ENCODE measurements around the gene MS4A4E. TPM values are rescaled to one million over a fixed set of nuclear protein-coding genes. Genes with fewer than 3 reads are reported as not detected.
"Not testable (repeated sequence)": the region's sequence is repeated elsewhere in the genome, so short reads cannot be mapped to it uniquely, and the experiment has no call there.

The MS4A4E gene
- total RNA-seq: not detected in 2 replicates

DNA sequence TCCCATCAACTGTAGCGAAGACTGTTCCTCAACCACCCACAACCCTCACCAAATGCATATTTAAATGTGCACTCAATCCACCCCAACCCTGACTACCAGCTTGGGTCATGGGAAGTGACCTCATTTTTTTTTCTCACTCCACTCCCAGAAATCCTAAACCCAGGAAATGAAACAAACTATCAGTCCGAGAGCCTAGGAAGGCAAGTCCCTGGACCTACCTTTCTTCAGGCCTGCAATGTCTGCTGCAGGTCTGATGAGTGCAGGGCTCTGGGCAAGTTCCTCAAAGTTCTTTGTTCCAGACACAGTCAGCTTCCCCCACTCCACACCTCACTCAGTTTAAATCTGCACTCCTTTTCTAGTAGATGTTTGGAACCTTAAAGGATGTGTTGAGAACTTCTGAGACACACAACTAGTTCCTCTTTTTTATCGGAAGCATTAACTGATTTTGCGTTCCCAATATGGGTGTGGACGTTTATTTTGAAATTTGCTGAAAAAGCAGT lies at the start of gene MS4A4E:
TSS of gene MS4A4E (minus strand) at position 398 of the 500 bp plus-strand sequence. CDS start 13,082 bp downstream, outside the sequence.
- TF ChIP-seq, protein P1, sequence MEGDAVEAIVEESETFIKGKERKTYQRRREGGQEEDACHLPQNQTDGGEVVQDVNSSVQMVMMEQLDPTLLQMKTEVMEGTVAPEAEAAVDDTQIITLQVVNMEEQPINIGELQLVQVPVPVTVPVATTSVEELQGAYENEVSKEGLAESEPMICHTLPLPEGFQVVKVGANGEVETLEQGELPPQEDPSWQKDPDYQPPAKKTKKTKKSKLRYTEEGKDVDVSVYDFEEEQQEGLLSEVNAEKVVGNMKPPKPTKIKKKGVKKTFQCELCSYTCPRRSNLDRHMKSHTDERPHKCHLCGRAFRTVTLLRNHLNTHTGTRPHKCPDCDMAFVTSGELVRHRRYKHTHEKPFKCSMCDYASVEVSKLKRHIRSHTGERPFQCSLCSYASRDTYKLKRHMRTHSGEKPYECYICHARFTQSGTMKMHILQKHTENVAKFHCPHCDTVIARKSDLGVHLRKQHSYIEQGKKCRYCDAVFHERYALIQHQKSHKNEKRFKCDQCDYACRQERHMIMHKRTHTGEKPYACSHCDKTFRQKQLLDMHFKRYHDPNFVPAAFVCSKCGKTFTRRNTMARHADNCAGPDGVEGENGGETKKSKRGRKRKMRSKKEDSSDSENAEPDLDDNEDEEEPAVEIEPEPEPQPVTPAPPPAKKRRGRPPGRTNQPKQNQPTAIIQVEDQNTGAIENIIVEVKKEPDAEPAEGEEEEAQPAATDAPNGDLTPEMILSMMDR (IDR thresholded peaks at IDR 0.05; ENCODE audit: insufficient read depth, low read depth, low read length): no peak
- H3K4me3 ChIP-seq (ENCODE audit: low read depth, low read length): no peak within 1 kb of the TSS
- no peak for DNase-seq (ENCODE audit: low read depth)

DNA sequence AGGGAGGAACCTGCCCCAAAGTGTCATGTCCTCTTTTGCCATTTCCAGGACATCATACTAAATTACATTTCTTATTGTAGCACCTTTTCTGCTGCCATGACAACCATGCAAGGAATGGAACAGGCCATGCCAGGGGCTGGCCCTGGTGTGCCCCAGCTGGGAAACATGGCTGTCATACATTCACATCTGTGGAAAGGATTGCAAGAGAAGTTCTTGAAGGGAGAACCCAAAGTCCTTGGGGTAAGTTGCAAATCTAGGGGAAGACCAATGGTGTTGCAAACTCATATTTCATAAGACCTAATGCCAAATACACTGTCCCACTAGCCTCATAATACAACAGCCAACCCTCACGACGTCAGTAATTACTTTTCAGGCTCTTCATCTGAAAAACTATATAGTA lies 49.2 kb upstream of the MS4A4E start:
- TF ChIP-seq, protein P1 (IDR thresholded peaks at IDR 0.05; ENCODE audit: insufficient read depth, low read depth, low read length): no peak
- H3K4me3 ChIP-seq (ENCODE audit: low read depth, low read length): no peak overlapping the region
- DNase-seq (ENCODE audit: low read depth): no peak

DNA sequence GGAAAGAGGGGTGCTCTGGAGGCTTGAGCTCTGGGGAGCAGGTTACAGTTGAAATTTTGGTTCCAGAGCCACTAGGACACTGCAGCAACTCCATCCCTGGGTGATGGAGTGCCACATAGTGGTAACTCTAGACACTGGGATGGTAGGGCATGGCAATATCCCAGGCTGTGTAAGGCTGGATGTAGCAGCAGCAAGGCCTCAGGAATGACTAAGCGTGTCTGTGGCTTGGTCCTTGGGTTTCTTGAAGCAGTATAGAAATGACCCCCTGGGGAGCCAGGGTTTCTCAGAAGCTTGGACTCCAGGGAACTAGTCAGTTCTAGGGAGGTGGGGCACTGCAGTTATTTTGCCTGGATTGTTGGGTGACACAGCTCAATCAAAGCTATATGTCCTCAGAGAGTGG lies 45.6 kb upstream of the MS4A4E start:
- DNase-seq (ENCODE audit: low read depth): no peak
- H3K4me3 ChIP-seq (ENCODE audit: low read depth, low read length): no peak overlapping the region
- TF ChIP-seq, protein P1 (IDR thresholded peaks at IDR 0.05; ENCODE audit: insufficient read depth, low read depth, low read length): no peak

DNA sequence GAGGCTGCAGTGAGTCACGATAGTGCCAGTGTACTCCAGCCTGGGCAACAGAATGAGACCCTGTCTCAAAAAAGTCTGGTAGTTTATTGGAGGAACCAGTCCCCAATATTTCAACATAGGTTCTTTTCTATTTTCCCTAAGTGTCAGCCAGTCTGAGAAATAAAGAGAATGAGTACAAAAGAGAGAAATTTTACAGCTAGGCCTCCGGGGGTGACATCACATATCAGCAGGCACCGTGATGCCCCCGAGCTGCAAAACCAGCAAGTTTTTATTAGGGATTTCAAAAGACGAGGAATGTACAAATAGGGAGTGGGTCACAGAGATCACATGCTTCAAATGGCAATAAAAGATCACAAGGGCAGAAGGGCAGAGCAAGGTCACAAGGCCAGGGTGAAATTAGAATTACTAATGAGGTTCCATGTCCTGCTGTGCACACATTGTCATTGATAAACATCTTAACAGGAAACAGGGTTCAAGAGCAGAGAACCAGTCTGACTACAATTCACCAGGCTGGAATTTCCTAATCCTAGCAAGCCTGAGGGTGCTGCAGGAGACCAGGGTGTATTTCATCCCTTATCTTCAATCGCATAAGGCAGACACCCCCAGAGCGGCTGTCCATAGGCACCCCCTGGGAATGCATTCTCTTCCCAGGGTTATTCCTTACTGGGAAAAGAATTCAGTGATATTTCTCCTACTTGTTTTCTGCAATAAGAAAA lies 42.6 kb upstream of the MS4A4E start:
- not testable (repeated sequence) for DNase-seq (ENCODE audit: low read depth); H3K4me3 ChIP-seq (ENCODE audit: low read depth, low read length)

DNA sequence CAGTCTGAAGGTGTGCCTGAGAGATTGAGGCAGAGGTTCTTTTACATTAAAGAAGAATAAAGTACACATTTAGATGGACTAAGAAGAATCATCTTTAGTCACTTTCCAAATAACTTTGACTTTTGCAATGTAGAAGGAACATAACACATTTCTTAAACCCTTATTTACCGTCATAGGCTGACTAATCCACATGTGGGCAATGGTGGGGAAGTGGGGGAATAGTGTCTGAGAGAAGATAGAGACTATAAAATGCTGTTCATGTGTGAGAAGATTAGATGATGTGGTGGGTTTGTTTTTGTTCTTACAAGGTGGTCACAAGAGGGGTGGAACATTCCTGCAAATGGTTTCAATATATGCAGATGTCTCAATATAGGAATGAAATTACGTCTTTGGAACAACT lies 39.3 kb upstream of the MS4A4E start:
- no peak overlapping the region for H3K4me3 ChIP-seq (ENCODE audit: low read depth, low read length)
- TF ChIP-seq, protein P1 (IDR thresholded peaks at IDR 0.05; ENCODE audit: insufficient read depth, low read depth, low read length): no peak
- DNase-seq (ENCODE audit: low read depth): no peak

DNA sequence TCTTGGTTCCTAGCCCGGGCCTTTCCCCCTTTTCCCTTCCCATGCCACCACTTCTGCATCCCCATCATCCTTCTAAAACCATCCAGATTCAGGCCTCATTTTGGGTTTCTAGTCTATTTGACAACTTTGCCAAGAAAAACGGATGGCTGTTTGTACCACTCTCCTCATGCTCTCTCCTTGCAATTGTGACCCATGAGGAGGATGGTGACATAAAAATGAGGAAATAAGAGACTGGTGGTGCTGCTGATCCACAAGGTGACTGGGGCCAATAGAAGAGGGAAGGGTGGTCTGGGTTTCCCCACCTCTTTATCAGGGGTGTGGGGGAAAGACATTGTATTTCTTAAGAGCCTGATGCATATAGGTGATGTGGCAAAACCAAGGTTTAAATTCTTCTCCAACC lies 38.5 kb upstream of the MS4A4E start:
- TF ChIP-seq, protein P1 (IDR thresholded peaks at IDR 0.05; ENCODE audit: insufficient read depth, low read depth, low read length): no peak
- H3K4me3 ChIP-seq (ENCODE audit: low read depth, low read length): no peak overlapping the region
- no peak for DNase-seq (ENCODE audit: low read depth)

DNA sequence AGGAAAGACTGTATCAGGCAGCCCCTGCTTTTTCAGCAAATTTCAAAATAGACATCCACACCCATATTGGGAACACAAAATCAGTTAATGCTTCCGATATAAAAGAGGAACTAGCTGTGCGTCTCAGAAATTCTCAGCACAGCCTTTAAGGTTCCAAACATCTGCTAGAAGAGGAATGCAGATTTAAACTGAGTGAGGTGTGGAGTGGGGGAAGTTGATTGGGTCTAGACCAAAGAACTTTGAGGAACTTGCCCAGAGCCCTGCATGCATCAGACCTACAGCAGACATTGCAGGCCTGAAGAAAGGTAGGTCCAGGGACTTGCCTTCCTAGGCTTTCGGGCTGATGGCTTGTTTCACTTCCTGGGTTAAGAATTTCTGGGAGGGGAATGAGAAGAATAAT lies 37.5 kb upstream of the MS4A4E start, which contains the start of gene MS4A4A:
TSS of gene MS4A4A (plus strand) at position 255 of the 400 bp plus-strand sequence. CDS start at position 265, 10 bp downstream.
- TF ChIP-seq, protein P1 (IDR thresholded peaks at IDR 0.05; ENCODE audit: insufficient read depth, low read depth, low read length): no peak
- DNase-seq (ENCODE audit: low read depth): no peak
- no peak within 1 kb of the TSS for H3K4me3 ChIP-seq (ENCODE audit: low read depth, low read length)

Measured in fibroblast of villous mesenchyme (primary cell).